A549 (cell line): Measurements from ENCODE around the gene MSI2. TPM values are rescaled to one million over a fixed set of nuclear protein-coding genes. Genes with fewer than 3 reads are reported as not detected.

Source experiments
- ATAC-seq, 2 experiments: fragments of 200-7000 bp in 1 of 2; fragments of >200 bp in 1 of 2; cut with Nextera tagmentation in 1 of 2; cut with Tn5 transposase in 1 of 2; 3 replicates each; pipeline versions ENCODE4 v1.8.0 to v1.9.1; 2018 to 2020; ENCODE audit warnings: mild to moderate bottlenecking in 1 of 2, moderate library complexity in 1 of 2
- CTCF ChIA-PET: fragments of 300-600 bp; sonication (Branson Sonifier 250); formaldehyde crosslinking; extraction: SDS; loops from one replicate; lab custom pipeline; 2021; ENCODE audit warnings: antibody characterized with exemption, inconsistent platforms; lab: Yijun Ruan, JAX
- POLR2A ChIA-PET: fragments of 350-600 bp; formaldehyde crosslinking; extraction: SDS; loops from one replicate; lab custom pipeline; 2021; ENCODE audit warnings: antibody characterized with exemption, inconsistent platforms; lab: Yijun Ruan, JAX
- DNase-seq, 2 experiments: peaks; one replicate each; pipeline versions ENCODE4 v3.0.0 to v3.0.0-alpha.2; 2011 to 2016; ENCODE audit warnings: low read depth in 1 of 2, low spot score in 1 of 2
- FAIRE-seq: peaks from 2 replicates; lab custom pipeline; 2011; peaks lifted over from hg19 to GRCh38; lab: Jason Lieb, UNC
- H3K27ac ChIP-seq, 2 experiments: fragments of >200 bp; sonication (Bioruptor Twin); formaldehyde crosslinking; 3 replicates each; pipeline ENCODE4 v1.5.1; 2016 to 2017
- H3K4me1 ChIP-seq: fragments of >200 bp; sonication (Bioruptor Twin); formaldehyde crosslinking; 3 replicates; pipeline ENCODE4 v1.6.1; 2016
- H3K4me2 ChIP-seq: fragments of >200 bp; sonication (Bioruptor Twin); formaldehyde crosslinking; 3 replicates; pipeline ENCODE4 v1.6.1; 2016
- H3K4me3 ChIP-seq: fragments of >200 bp; sonication (Bioruptor Twin); formaldehyde crosslinking; 3 replicates; pipeline ENCODE4 v1.5.1; 2016
- H3K9me3 ChIP-seq: fragments of >200 bp; sonication (Bioruptor Twin); formaldehyde crosslinking; 3 replicates; pipeline ENCODE4 v1.6.1; 2016
- CEBPB ChIP-seq, 2 experiments: fragments of >200 bp in 1 of 2; sonication (Bioruptor Twin) in 1 of 2; formaldehyde crosslinking in 1 of 2; IDR thresholded peaks; 2 replicates each; pipeline ENCODE4 v1.6.1; 2012 to 2016
- ELK1 ChIP-seq: fragments of 150-350 bp; IDR thresholded peaks from 2 replicates; pipeline ENCODE4 v1.6.1; 2014; ENCODE audit warnings: low read depth, mild to moderate bottlenecking, low read length
- EP300 ChIP-seq, 2 experiments: fragments of >200 bp; sonication (Bioruptor Twin); formaldehyde crosslinking; IDR thresholded peaks; 2 replicates in 1 of 2; 3 replicates in 1 of 2; pipeline ENCODE4 v1.6.1; 2016 to 2017
- ESRRA ChIP-seq: fragments of 150-350 bp; IDR thresholded peaks from 2 replicates; pipeline ENCODE4 v1.6.1; 2014; ENCODE audit warnings: mild to moderate bottlenecking, low read length, borderline replicate concordance
- HEYL ChIP-seq: fragments of 250-450 bp; sonication (Bioruptor Pico); IDR thresholded peaks from 2 replicates; pipeline ENCODE4 v1.8.0; 2021; ENCODE audit warnings: mild to moderate bottlenecking, moderate library complexity
- JUN ChIP-seq, 2 experiments: fragments of >200 bp; sonication (Bioruptor Twin); formaldehyde crosslinking; IDR thresholded peaks; 2 replicates in 1 of 2; 3 replicates in 1 of 2; pipeline ENCODE4 v1.6.1; 2016 to 2017
- KDM1A ChIP-seq: fragments of 200-600 bp; sonication (generic); IDR thresholded peaks from 2 replicates; pipeline ENCODE4 v1.6.1; 2016; ENCODE audit warnings: low read depth, mild to moderate bottlenecking
- NFE2L2 ChIP-seq: fragments of 150-350 bp; conservative IDR thresholded peaks from 2 replicates; pipeline ENCODE4 v1.6.1; 2014; ENCODE audit warnings: low read length
- NR3C1 ChIP-seq: fragments of >200 bp; sonication (Bioruptor Twin); formaldehyde crosslinking; IDR thresholded peaks from 3 replicates; pipeline ENCODE4 v1.6.1; 2017
- PHF8 ChIP-seq: fragments of 200-600 bp; sonication (generic); IDR thresholded peaks from 2 replicates; pipeline ENCODE4 v1.6.1; 2016; ENCODE audit warnings: low read depth, mild to moderate bottlenecking, antibody characterized with exemption, moderate library complexity, borderline replicate concordance
- POLR2A ChIP-seq: IDR thresholded peaks from 2 replicates; pipeline ENCODE4 v1.6.1; 2012; ENCODE audit warnings: mild to moderate bottlenecking, low read length
- RARB ChIP-seq: fragments of 250-450 bp; sonication (Bioruptor Pico); IDR thresholded peaks from 2 replicates; pipeline ENCODE4 v1.8.0; 2021; ENCODE audit warnings: mild to moderate bottlenecking, moderate library complexity
- RNF2 ChIP-seq: fragments of 200-600 bp; sonication (generic); IDR thresholded peaks from 2 replicates; pipeline ENCODE4 v1.6.1; 2016; ENCODE audit warnings: low read depth, mild to moderate bottlenecking, antibody characterized with exemption, moderate library complexity, borderline replicate concordance
- SREBF2 ChIP-seq: fragments of 450-650 bp; IDR thresholded peaks from 2 replicates; pipeline ENCODE4 v1.6.1; 2014; ENCODE audit warnings: mild to moderate bottlenecking, moderate library complexity
- TFCP2L1 ChIP-seq: fragments of 250-450 bp; sonication (Bioruptor Pico); IDR thresholded peaks from 2 replicates; pipeline ENCODE4 v1.5.0; 2021; ENCODE audit warnings: mild to moderate bottlenecking
- TP53 ChIP-seq: fragments of 250-450 bp; sonication (Bioruptor Pico); IDR thresholded peaks from 2 replicates; pipeline ENCODE4 v1.5.0; 2021; ENCODE audit warnings: mild to moderate bottlenecking, moderate library complexity
- ZSCAN20 ChIP-seq: fragments of 250-450 bp; sonication (Bioruptor Pico); IDR thresholded peaks from 2 replicates; pipeline ENCODE4 v1.8.0; 2022; ENCODE audit warnings: mild to moderate bottlenecking, moderate library complexity
- WGBS: methylation state at CpG from one replicate; pipeline ENCODE4 v1.1.6; 2017; ENCODE audit errors: missing lambda C conversion rate; 5-methylcytosine and 5-hydroxymethylcytosine counted together
- polyA plus RNA-seq, 4 experiments: library from polyadenylated mRNA; depleted of rRNA in 3 of 4; stranded (reverse); fragments of >200 nt; fragmentation: RNase III in 1 of 4; extraction: RNeasy Plus Mini Kit Qiagen cat#74134 plus additional on column Dnase treatment in 1 of 4; gene quantifications; 2 replicates in 3 of 4; 3 replicates in 1 of 4; pipeline ENCODE4 v1.2.3, GENCODE V29; 2011 to 2017
- TF ChIP-seq, protein P1 (sequence below): fragments of 250-450 bp; sonication (Bioruptor Pico); IDR thresholded peaks from 2 replicates; pipeline ENCODE4 v1.5.0; 2021; ENCODE audit warnings: mild to moderate bottlenecking, moderate library complexity, borderline replicate concordance
- TF ChIP-seq, protein P2 (sequence below): fragments of >200 bp; sonication (Bioruptor Twin); formaldehyde crosslinking; IDR thresholded peaks from 3 replicates; pipeline ENCODE4 v1.6.1; 2016

MSI2 gene
- polyA plus RNA-seq, 2 of the 4 experiments (the other 2 are of a cell fraction) = 43.6 to 44.4 TPM

DNA sequence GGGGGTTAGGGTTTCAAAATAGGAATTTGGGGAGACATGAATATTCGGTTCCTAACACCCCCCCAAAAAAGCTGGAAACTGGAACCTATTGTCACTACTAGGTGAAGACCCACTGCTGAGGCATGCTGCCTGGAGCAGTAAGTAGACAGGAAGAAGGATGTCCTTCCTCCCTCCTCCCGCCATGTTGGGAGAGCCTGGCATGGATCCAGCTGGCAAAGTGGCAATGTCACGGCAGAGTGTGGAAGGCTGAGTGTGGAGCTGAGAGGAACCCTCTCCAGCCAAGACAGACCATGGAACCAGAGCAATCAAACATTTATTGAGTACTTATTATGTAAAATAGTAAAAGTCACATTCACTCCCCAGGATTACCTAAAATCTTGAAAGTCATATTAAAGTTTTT is 439.7 kb downstream of the MSI2 start:
- DNase-seq = no peak
- H3K4me3 ChIP-seq = no peak overlapping the region
- peaks cover 4% of the 10 kb centered on the region; the same call in 1 of the 3 replicates for H3K9me3 ChIP-seq
- FAIRE-seq = no peak
- no peaks in the 10 kb centered on the region for H3K4me1 ChIP-seq
- ATAC-seq = no peak
- CTCF ChIA-PET = interaction anchor here (0.8 to 3.9 kb wide), 12 partner anchors 8 to 453 kb away, joined by 3 to 26 read pairs (median 3); partner anchors contain the start of gene CCDC182
- no peak overlapping the region for H3K4me2 ChIP-seq
- no peak overlapping the region for H3K27ac ChIP-seq
- POLR2A ChIA-PET = no interaction called here
- TF ChIP-seq ESRRA = no peak
- TF ChIP-seq RNF2 = no peak
- TF ChIP-seq HEYL (CRISPR knock-in tag) = no peak
- TF ChIP-seq TP53 (CRISPR knock-in tag) = no peak
- TF ChIP-seq JUN (IDR thresholded peaks at IDR 0.05) = no peak
- TF ChIP-seq NR3C1 = no peak
- TF ChIP-seq TFCP2L1 (CRISPR knock-in tag) = no peak
- TF ChIP-seq, protein P1, sequence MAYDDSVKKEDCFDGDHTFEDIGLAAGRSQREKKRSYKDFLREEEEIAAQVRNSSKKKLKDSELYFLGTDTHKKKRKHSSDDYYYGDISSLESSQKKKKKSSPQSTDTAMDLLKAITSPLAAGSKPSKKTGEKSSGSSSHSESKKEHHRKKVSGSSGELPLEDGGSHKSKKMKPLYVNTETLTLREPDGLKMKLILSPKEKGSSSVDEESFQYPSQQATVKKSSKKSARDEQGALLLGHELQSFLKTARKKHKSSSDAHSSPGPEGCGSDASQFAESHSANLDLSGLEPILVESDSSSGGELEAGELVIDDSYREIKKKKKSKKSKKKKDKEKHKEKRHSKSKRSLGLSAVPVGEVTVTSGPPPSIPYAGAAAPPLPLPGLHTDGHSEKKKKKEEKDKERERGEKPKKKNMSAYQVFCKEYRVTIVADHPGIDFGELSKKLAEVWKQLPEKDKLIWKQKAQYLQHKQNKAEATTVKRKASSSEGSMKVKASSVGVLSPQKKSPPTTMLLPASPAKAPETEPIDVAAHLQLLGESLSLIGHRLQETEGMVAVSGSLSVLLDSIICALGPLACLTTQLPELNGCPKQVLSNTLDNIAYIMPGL (CRISPR knock-in tag) = no peak
- TF ChIP-seq KDM1A = no peak
- TF ChIP-seq, protein P2, sequence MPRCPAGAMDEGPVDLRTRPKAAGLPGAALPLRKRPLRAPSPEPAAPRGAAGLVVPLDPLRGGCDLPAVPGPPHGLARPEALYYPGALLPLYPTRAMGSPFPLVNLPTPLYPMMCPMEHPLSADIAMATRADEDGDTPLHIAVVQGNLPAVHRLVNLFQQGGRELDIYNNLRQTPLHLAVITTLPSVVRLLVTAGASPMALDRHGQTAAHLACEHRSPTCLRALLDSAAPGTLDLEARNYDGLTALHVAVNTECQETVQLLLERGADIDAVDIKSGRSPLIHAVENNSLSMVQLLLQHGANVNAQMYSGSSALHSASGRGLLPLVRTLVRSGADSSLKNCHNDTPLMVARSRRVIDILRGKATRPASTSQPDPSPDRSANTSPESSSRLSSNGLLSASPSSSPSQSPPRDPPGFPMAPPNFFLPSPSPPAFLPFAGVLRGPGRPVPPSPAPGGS = no peak
- no peak for TF ChIP-seq ELK1
- TF ChIP-seq RARB = no peak
- no peak for TF ChIP-seq SREBF2
- no peak for TF ChIP-seq EP300 (IDR thresholded peaks at IDR 0.05)
- WGBS = 54% methylated on average over 3 of the region's 3 CpGs

GRCh38 chr17:57697197-57697596 is 440.9 kb downstream of the MSI2 start:
- H3K27ac ChIP-seq = no peak overlapping the region
- no peak overlapping the region for H3K4me3 ChIP-seq
- ATAC-seq (no peak), DNase-seq (no peak), FAIRE-seq (no peak)
- no peak overlapping the region for H3K4me2 ChIP-seq
- WGBS = 68% methylated on average over 7 of the region's 7 CpGs
- no peaks in the 10 kb centered on the region for H3K4me1 ChIP-seq
- no peak for TF ChIP-seq CEBPB (IDR thresholded peaks at IDR 0.05)
- TF ChIP-seq POLR2A = 0 out of 2 replicates have a peak, but pooled peaks have one; percentile 4
- POLR2A ChIA-PET = no interaction called here
- CTCF ChIA-PET = interaction anchor here (0.6 to 3.9 kb wide), 7 partner anchors 8 to 591 kb away, joined by 3 to 26 read pairs (median 3); no protein-coding TSS in a partner anchor
- peaks cover 4% of the 10 kb centered on the region; the same call in 1 of the 3 replicates for H3K9me3 ChIP-seq

GRCh38 chr17:57697891-57698711 is 441.8 kb downstream of the MSI2 start:
- TF ChIP-seq PHF8 (no peak), NFE2L2 (no peak), ZSCAN20 (no peak)
- Histone ChIP-seq H3K4me1 (no peaks in the 10 kb centered on the region), H3K4me3 (no peak overlapping the region), H3K27ac (no peak overlapping the region), H3K4me2 (no peak overlapping the region), H3K9me3 (peaks cover 4% of the 10 kb centered on the region; the same call in 1 of the 3 replicates)
- DNase-seq (no peak), ATAC-seq (no peak), FAIRE-seq (no peak)
- POLR2A ChIA-PET = no interaction called here
- CTCF ChIA-PET = interaction anchor here (1.2 to 3.9 kb wide), 2 partner anchors 9 to 26 kb away, joined by 3 to 26 read pairs; no protein-coding TSS in a partner anchor
- 63% methylated on average over 12 of the region's 12 CpGs for WGBS
